Fibroblast of the conjunctiva (primary cell): ENCODE data around the gene RSAD2.
"Not testable (repeated sequence)": the region's sequence is repeated elsewhere in the genome, so short reads cannot be mapped to it uniquely, and the experiment has no call there.

Experiments
- DNase-seq: peaks from one replicate; pipeline ENCODE4 v3.0.0-alpha.2; 2010; ENCODE audit warnings: low read depth

Gene RSAD2

GRCh38 chr2:6927186-6927585 lies 49.6 kb downstream of the RSAD2 start:
- DNase-seq: no peak

GRCh38 chr2:6927753-6928152 lies 50.2 kb downstream of the RSAD2 start:
- no peak for DNase-seq

- no peak for DNase-seq
These were observed 50.9 kb downstream of the RSAD2 start for GRCh38 chr2:6928452-6928851.

- no peak for DNase-seq
These were observed 51.7 kb downstream of the RSAD2 start for GRCh38 chr2:6929196-6929819.

GRCh38 chr2:6930923-6931647 lies 53.5 kb downstream of the RSAD2 start:
- DNase-seq: no peak

GRCh38 chr2:6931753-6932152 lies 54.2 kb downstream of the RSAD2 start:
- DNase-seq: no peak

GRCh38 chr2:6932206-6932605 lies 54.6 kb downstream of the RSAD2 start:
- DNase-seq: no peak

- DNase-seq: no peak
These were observed 55.3 kb downstream of the RSAD2 start for GRCh38 chr2:6932828-6933227.

- DNase-seq: no peak
These were observed 56.3 kb downstream of the RSAD2 start for GRCh38 chr2:6933911-6934310.

GRCh38 chr2:6934345-6934744 lies 56.8 kb downstream of the RSAD2 start:
- no peak for DNase-seq

- no peak for DNase-seq
These were observed 57.4 kb downstream of the RSAD2 start for GRCh38 chr2:6934758-6935651.

- not testable (repeated sequence) for DNase-seq
These were observed 58.1 kb downstream of the RSAD2 start for GRCh38 chr2:6935652-6936020.

GRCh38 chr2:6937157-6937556 lies 59.6 kb downstream of the RSAD2 start:
- no peak for DNase-seq

- DNase-seq: no peak
These were observed 60.0 kb downstream of the RSAD2 start for GRCh38 chr2:6937582-6937981.

GRCh38 chr2:6939071-6939470 lies 61.5 kb downstream of the RSAD2 start:
- DNase-seq: no peak

- no peak for DNase-seq
These were observed 63.2 kb downstream of the RSAD2 start for GRCh38 chr2:6940820-6941219.

GRCh38 chr2:6941299-6942046 lies 63.9 kb downstream of the RSAD2 start:
- no peak for DNase-seq

GRCh38 chr2:6942848-6943247 lies 65.3 kb downstream of the RSAD2 start:
- no peak for DNase-seq

GRCh38 chr2:6943523-6943922 lies 65.9 kb downstream of the RSAD2 start:
- no peak for DNase-seq

- no peak for DNase-seq
These were observed 66.4 kb downstream of the RSAD2 start for GRCh38 chr2:6943971-6944370.

- DNase-seq: no peak
These were observed 67.0 kb downstream of the RSAD2 start for GRCh38 chr2:6944555-6944954.

- DNase-seq: no peak
These were observed 67.7 kb downstream of the RSAD2 start for GRCh38 chr2:6945087-6945813.
